ENCODE data around the gene OSBPL2.

DNA sequence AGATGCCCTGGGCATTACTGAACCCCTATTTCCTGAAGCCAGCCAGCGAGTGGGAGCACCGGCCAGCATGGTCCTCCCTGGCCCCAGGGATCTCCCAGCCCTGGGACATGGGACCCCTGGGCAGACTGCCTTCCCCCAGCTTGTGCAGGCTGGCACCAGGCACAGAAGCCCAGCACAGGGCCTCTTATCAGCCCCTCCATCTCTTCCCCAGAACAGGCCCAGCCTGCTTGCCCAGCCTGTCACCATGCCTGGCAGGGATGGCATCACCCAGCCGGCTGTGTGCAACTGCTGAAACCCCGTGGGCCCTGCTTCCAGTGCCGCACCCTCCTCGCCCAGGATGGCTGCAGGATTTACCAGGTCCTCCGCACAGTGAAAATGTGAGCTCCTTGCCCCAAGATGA is 6.1 kb upstream of the OSBPL2 start:
- TF ChIP-seq POLR2AphosphoS5 (IDR thresholded peaks at IDR 0.05; ENCODE audit: low read depth): no peak
- no peak for TF ChIP-seq EZH2phosphoT487 (IDR thresholded peaks at IDR 0.05; ENCODE audit: unreplicated experiment)
- no peak for TF ChIP-seq CTCF (conservative IDR thresholded peaks at IDR 0.05; ENCODE audit: low read depth in 2 of 2)
- TF ChIP-seq EZH2 (IDR thresholded peaks at IDR 0.05; ENCODE audit: low read depth, unreplicated experiment): no peak

All from GM23338 (cell line).